GM12878 (cell line): ENCODE measurements around the gene NDNF. TPM values are rescaled to one million over a fixed set of nuclear protein-coding genes. Genes with fewer than 3 reads are reported as not detected.

Experiments
- ATAC-seq: fragments of 200-7000 bp; cut with Tn5 transposase; 3 replicates; pipeline ENCODE4 v1.9.1; 2020; ENCODE audit warnings: mild to moderate bottlenecking, moderate library complexity
- BruUV-seq: library from RNA; stranded (reverse); fragments of 400-500 nt; replicated peaks from 2 replicates; lab custom pipeline; 2021; lab: Mats Ljungman, UMichigan
- CTCF ChIA-PET: fragments of 300-600 bp; sonication (Branson Sonifier 250); formaldehyde crosslinking; extraction: SDS; loops from one replicate; lab custom pipeline; 2021; ENCODE audit warnings: inconsistent platforms; lab: Yijun Ruan, JAX
- POLR2A ChIA-PET: fragments of 350-600 bp; formaldehyde crosslinking; extraction: SDS; loops from one replicate; lab custom pipeline; 2021; ENCODE audit warnings: inconsistent platforms; lab: Charles Lee
- RAD21 ChIA-PET: fragments of 300-600 bp; sonication (Branson Sonifier 250); formaldehyde crosslinking; loops from one replicate; lab custom pipeline; 2023; ENCODE audit warnings: antibody characterized with exemption; ENCODE audit not compliant: unreplicated experiment; lab: Charles Lee
- SMC1A ChIA-PET: fragments of 300-600 bp; sonication (Branson Sonifier 250); formaldehyde crosslinking; loops from one replicate; lab custom pipeline; 2023; ENCODE audit not compliant: unreplicated experiment, uncharacterized antibody; lab: Charles Lee
- DNase-seq: peaks from one replicate; pipeline ENCODE4 v3.0.0-alpha.2; 2011; ENCODE audit warnings: low read depth, low spot score
- FAIRE-seq: peaks from 3 replicates; lab custom pipeline; 2011; peaks lifted over from hg19 to GRCh38; lab: Jason Lieb, UNC
- H2AFZ ChIP-seq: 2 replicates; pipeline ENCODE4 v1.6.0; 2011; ENCODE audit warnings: low read depth, low read length, control low read depth; ENCODE audit not compliant: control insufficient read depth
- H3K27ac ChIP-seq: 2 replicates; pipeline ENCODE4 v1.5.1; 2011; ENCODE audit warnings: control low read depth; ENCODE audit not compliant: control insufficient read depth, insufficient read depth
- H3K27me3 ChIP-seq, 2 experiments: replicated peaks in 1 of 2; 2 replicates each; pipeline versions ENCODE4 v1.6.0 to v1.6.1; 2011; ENCODE audit warnings: low read length in 1 of 2; ENCODE audit not compliant: control insufficient read depth in 2 of 2, insufficient read depth in 2 of 2
- H3K36me3 ChIP-seq, 2 experiments: 2 replicates each; pipeline ENCODE4 v1.5.1; 2011; ENCODE audit warnings: low read length in 1 of 2; ENCODE audit not compliant: control insufficient read depth in 2 of 2, insufficient read depth in 2 of 2
- H3K4me1 ChIP-seq: 2 replicates; pipeline ENCODE4 v1.6.1; 2011; ENCODE audit warnings: mild to moderate bottlenecking, low read length, moderate library complexity, mixed read lengths; ENCODE audit not compliant: control insufficient read depth, insufficient read depth
- H3K4me2 ChIP-seq: 2 replicates; pipeline ENCODE4 v1.6.0; 2011; ENCODE audit warnings: control low read depth; ENCODE audit not compliant: control insufficient read depth, insufficient read depth
- H3K4me3 ChIP-seq: fragments of 200-600 bp; sonication (generic); 2 replicates; pipeline ENCODE4 v1.5.1; 2016
- H3K79me2 ChIP-seq: 2 replicates; pipeline ENCODE4 v1.6.0; 2011; ENCODE audit warnings: low read length; ENCODE audit not compliant: control insufficient read depth, insufficient read depth
- H3K9ac ChIP-seq: 2 replicates; pipeline ENCODE4 v1.8.0; 2011; ENCODE audit warnings: low read length, control low read depth, mixed read lengths; ENCODE audit not compliant: control insufficient read depth, insufficient read depth
- H3K9me3 ChIP-seq: replicated peaks from 3 replicates; pipeline ENCODE4 v1.5.1; 2011; ENCODE audit warnings: mild to moderate bottlenecking, low read length; ENCODE audit not compliant: control insufficient read depth, insufficient read depth
- H4K20me1 ChIP-seq: 2 replicates; pipeline ENCODE4 v1.6.0; 2011; ENCODE audit not compliant: control insufficient read depth, insufficient read depth
- NFXL1 ChIP-seq: fragments of 450-650 bp; IDR thresholded peaks from 2 replicates; pipeline ENCODE4 v1.6.1; 2017; ENCODE audit warnings: antibody characterized with exemption, mild to moderate bottlenecking, borderline replicate concordance
- SREBF2 ChIP-seq: IDR thresholded peaks from 2 replicates; pipeline ENCODE4 v1.6.1; 2012; ENCODE audit warnings: mild to moderate bottlenecking, low read length
- SUZ12 ChIP-seq: fragments of 200-600 bp; sonication (generic); IDR thresholded peaks from one replicate; pipeline ENCODE4 v1.6.1; 2018; ENCODE audit warnings: antibody characterized with exemption, mild to moderate bottlenecking; ENCODE audit not compliant: unreplicated experiment
- WGBS: methylation state at CpG from one replicate; pipeline ENCODE4 v1.1.6; 2016; ENCODE audit warnings: low lambda C conversion rate; ENCODE audit not compliant: insufficient replicate concordance, insufficient coverage; ENCODE audit errors: missing lambda C conversion rate; 5-methylcytosine and 5-hydroxymethylcytosine counted together
- in situ Hi-C: fragments of 300-500 bp; cut with MboI; formaldehyde crosslinking; loops from 9 replicates; pipeline ENCODE4 v1.14.3; 2018; ENCODE audit warnings: mixed read lengths
- intact Hi-C: fragments of 100-400 bp; cut with micrococcal nuclease; formaldehyde crosslinking; loops from one replicate; pipeline ENCODE4 v1.14.2; 2022; ENCODE audit not compliant: unreplicated experiment
- polyA plus RNA-seq, 11 experiments: library from polyadenylated mRNA; depleted of rRNA in 4 of 11; unstranded in 6 of 11; stranded (reverse) in 5 of 11; fragments of >200 nt; fragmentation: Nextera tagmentation in 4 of 11; fragmentation: Illumina TruSeq in 1 of 11; extraction: Ambion mirVana in 4 of 11; extraction: Trizol in 1 of 11; gene quantifications; 1 replicate in 1 of 11; 2 replicates in 10 of 11; pipeline versions ENCODE4 v1.2.1 to v1.2.3, GENCODE V29; 2011 to 2016; ENCODE audit warnings: inconsistent platforms in 2 of 11, missing spikeins in 2 of 11, low read depth in 1 of 11
- total RNA-seq, 4 experiments: library from RNA; depleted of rRNA in 3 of 4; stranded (reverse); fragments of >200 nt in 3 of 4; fragmentation: Illumina TruSeq in 1 of 4; extraction: Trizol in 1 of 4; gene quantifications; 2 replicates each; pipeline versions ENCODE4 v1.2.1 to v1.2.3, GENCODE V29; 2013 to 2021
- TF ChIP-seq, protein P1 (sequence below): fragments of 450-650 bp; IDR thresholded peaks from 2 replicates; pipeline ENCODE4 v1.6.1; 2017; ENCODE audit warnings: borderline replicate concordance

Gene NDNF
- total and polyA plus RNA-seq, 10 of the 15 experiments (the other 5 are each of a cell fraction or from before 2014, with no cell fraction given) = 0.26 TPM; not detected in 9

DNA sequence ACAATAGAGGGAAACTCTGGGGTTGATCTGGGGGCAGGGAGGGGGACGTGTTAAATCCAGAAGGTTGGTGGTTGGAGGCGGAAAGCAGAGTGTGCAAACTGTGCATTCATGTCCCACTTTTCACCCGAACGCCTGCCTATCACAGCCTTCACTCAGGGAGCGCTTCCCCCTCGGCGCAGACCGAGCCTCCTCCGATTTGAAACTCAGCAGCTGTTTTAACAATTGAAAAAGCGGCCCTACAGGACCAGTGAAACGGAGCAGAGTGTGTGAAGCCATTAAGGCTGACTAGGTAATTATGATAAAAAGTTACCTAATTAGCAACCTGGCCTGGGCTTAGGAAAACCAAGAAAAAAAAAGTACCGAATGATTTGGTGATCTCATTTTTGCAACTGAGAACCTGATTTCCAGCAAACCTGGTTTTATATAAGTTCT, 685 bp upstream of the NDNF start (continued):
- TF ChIP-seq, protein P1, sequence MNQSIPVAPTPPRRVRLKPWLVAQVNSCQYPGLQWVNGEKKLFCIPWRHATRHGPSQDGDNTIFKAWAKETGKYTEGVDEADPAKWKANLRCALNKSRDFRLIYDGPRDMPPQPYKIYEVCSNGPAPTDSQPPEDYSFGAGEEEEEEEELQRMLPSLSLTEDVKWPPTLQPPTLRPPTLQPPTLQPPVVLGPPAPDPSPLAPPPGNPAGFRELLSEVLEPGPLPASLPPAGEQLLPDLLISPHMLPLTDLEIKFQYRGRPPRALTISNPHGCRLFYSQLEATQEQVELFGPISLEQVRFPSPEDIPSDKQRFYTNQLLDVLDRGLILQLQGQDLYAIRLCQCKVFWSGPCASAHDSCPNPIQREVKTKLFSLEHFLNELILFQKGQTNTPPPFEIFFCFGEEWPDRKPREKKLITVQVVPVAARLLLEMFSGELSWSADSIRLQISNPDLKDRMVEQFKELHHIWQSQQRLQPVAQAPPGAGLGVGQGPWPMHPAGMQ = no peak

DNA sequence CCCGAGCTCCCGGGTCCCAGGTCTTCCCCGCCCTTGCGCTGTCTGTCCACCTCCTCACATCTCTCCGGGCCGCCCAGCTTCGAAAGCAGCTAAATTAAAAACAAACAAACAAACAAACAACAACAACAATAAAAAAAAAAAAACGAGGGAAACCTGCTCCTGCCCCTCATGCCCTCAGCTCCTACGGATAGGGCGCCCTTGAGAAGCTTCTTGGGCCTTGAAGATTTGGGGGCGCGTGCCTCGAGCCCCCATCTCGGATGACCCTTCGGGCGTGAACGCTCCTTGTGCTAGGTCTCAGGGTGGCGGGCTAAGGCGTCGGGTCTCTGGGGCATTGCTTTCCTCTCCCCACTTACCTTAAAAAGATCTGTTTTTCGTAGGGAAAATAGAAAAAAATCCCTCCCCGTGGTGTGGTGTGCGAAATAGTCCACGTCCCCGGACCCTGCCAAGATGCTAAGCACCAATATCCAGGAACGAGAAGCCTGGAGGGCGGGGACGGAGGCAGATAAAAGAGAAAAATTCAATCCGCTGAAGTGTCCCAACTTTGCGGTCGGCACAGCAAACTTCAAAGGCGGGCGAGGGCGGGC, 603 bp downstream of the NDNF start:
- Histone ChIP-seq H3K4me1 (no peaks in the 10 kb centered on the region), H3K4me3 (no peak overlapping the region), H3K9ac (no peak overlapping the region), H4K20me1 (no peaks in the 10 kb centered on the region), H2AFZ (no peak overlapping the region), H3K4me2 (peak overlapping the region; percentile 38; the same call in 1 of the 2 replicates), H3K27ac (no peak overlapping the region), H3K9me3 (no peaks in the 10 kb centered on the region), H3K79me2 (no peaks in the 10 kb centered on the region), H3K27me3 (peaks cover 11 to 15% of the 10 kb centered on the region in 2 experiments; a peak in 3 of 4 replicates), H3K36me3 (no peaks in the 10 kb centered on the region)
- 26% methylated on average over 34 of the region's 34 CpGs for WGBS
- TF ChIP-seq SUZ12 (peak; percentile 90), NFXL1 (no peak), SREBF2 (no peak)
- ChIA-PET SMC1A (no interaction called here), POLR2A (no interaction called here), CTCF (interaction anchor here (0.7 kb wide), 1 partner anchor 193 kb away, joined by 4 read pairs; no protein-coding TSS in a partner anchor), RAD21 (no interaction called here)
- DNase-seq = no peak
- no peak for FAIRE-seq
- BruUV-seq = no TSS peak
- intact Hi-C loops (no loop called here), in situ Hi-C loops (no loop called here)
- no peak for ATAC-seq
